PC-3 (cell line): ENCODE results near the gene NR3C1. TPM values are rescaled to one million over a fixed set of nuclear protein-coding genes. Genes with fewer than 3 reads are reported as not detected.

Source experiments
- ATAC-seq: fragments of 200-7000 bp; cut with Tn5 transposase; 2 replicates; pipeline ENCODE4 v1.9.1; 2020; ENCODE audit warnings: mild to moderate bottlenecking, moderate library complexity
- BruUV-seq: library from RNA; stranded (reverse); fragments of 400-500 nt; replicated peaks from 2 replicates; lab custom pipeline; 2021; lab: Mats Ljungman, UMichigan
- CTCF ChIA-PET: fragments of 300-600 bp; sonication (Branson Sonifier 250); formaldehyde crosslinking; loops from one replicate; lab custom pipeline; 2022; ENCODE audit warnings: antibody characterized with exemption; lab: Charles Lee
- POLR2A ChIA-PET: fragments of 300-600 bp; sonication (Branson Sonifier 250); formaldehyde crosslinking; loops from one replicate; lab custom pipeline; 2022; ENCODE audit warnings: antibody characterized with exemption; ENCODE audit not compliant: unreplicated experiment; lab: Charles Lee
- DNase-seq: peaks from one replicate; pipeline ENCODE4 v3.0.0-alpha.2; 2015
- H2AFZ ChIP-seq: fragments of 300-600 bp; sonication (generic); 2 replicates; pipeline ENCODE4 v1.6.0; 2016; ENCODE audit warnings: antibody characterized with exemption, low read length
- H3F3A ChIP-seq: fragments of 300-600 bp; sonication (generic); one replicate; pipeline ENCODE4 v1.6.0; 2017; ENCODE audit warnings: antibody characterized with exemption, low read length, control low read depth, mild to moderate bottlenecking; ENCODE audit not compliant: unreplicated experiment
- H3K27ac ChIP-seq: fragments of 300-600 bp; sonication (generic); 2 replicates; pipeline ENCODE4 v1.5.1; 2016; ENCODE audit warnings: mild to moderate bottlenecking, low read length
- H3K27me3 ChIP-seq: fragments of 300-600 bp; sonication (generic); 2 replicates; pipeline ENCODE4 v1.6.1; 2016; ENCODE audit warnings: low read length, mixed read lengths
- H3K36me3 ChIP-seq: fragments of 300-600 bp; sonication (generic); 2 replicates; pipeline ENCODE4 v1.6.1; 2016; ENCODE audit warnings: low read depth, mixed run types, low read length, mixed read lengths
- H3K4me1 ChIP-seq: fragments of 300-600 bp; sonication (generic); 2 replicates; pipeline ENCODE4 v1.5.1; 2016; ENCODE audit warnings: low read length; ENCODE audit not compliant: insufficient read depth
- H3K4me2 ChIP-seq: fragments of 300-600 bp; sonication (generic); 2 replicates; pipeline ENCODE4 v1.6.0; 2016; ENCODE audit warnings: low read length
- H3K4me3 ChIP-seq: fragments of 300-600 bp; sonication (generic); 2 replicates; pipeline ENCODE4 v1.5.1; 2016; ENCODE audit warnings: mild to moderate bottlenecking, low read length, mixed read lengths
- H3K79me2 ChIP-seq: fragments of 300-600 bp; sonication (generic); 2 replicates; pipeline ENCODE4 v1.6.1; 2017; ENCODE audit warnings: low read length, mixed read lengths
- H3K9ac ChIP-seq: fragments of 300-600 bp; sonication (generic); 2 replicates; pipeline ENCODE4 v1.6.0; 2016; ENCODE audit warnings: mild to moderate bottlenecking, low read length
- H3K9me2 ChIP-seq: fragments of 300-600 bp; sonication (generic); replicated peaks from 2 replicates; pipeline ENCODE4 v1.6.1; 2016; ENCODE audit warnings: mixed run types, low read length, mixed read lengths
- H3K9me3 ChIP-seq: fragments of 300-600 bp; sonication (generic); 2 replicates; pipeline ENCODE4 v1.6.1; 2016; ENCODE audit warnings: low read length, mixed read lengths
- H4K20me1 ChIP-seq: fragments of 300-600 bp; sonication (generic); 2 replicates; pipeline ENCODE4 v1.6.1; 2016; ENCODE audit warnings: low read length, mixed read lengths
- CTCF ChIP-seq: fragments of 300-600 bp; sonication (generic); conservative IDR thresholded peaks from 2 replicates; pipeline ENCODE4 v1.5.1; 2017; ENCODE audit warnings: antibody characterized with exemption, low read depth, mild to moderate bottlenecking, low read length
- EZH2 ChIP-seq: fragments of 300-600 bp; sonication (generic); IDR thresholded peaks from one replicate; pipeline ENCODE4 v1.6.1; 2017; ENCODE audit warnings: antibody characterized with exemption, mild to moderate bottlenecking, low read length; ENCODE audit not compliant: unreplicated experiment
- EZH2phosphoT487 ChIP-seq: fragments of 300-600 bp; sonication (generic); IDR thresholded peaks from 2 replicates; pipeline ENCODE4 v1.6.1; 2018; ENCODE audit warnings: mild to moderate bottlenecking, antibody characterized with exemption, low read length, borderline replicate concordance
- intact Hi-C: fragments of 100-400 bp; cut with micrococcal nuclease; formaldehyde crosslinking; loops from 2 replicates; pipeline ENCODE4 v1.9.0; 2023
- total RNA-seq: library from RNA; depleted of rRNA; stranded (reverse); fragments of >200 nt; gene quantifications from 2 replicates; pipeline ENCODE4 v1.2.3, GENCODE V29; 2014

NR3C1 gene
- total RNA-seq, 1 experiment from 2014 or later: 13.0 TPM

- Histone ChIP-seq H3K79me2 (peaks cover 98% of the 10 kb centered on the region), H3K4me3 (peak overlapping the region; percentile 92), H4K20me1 (peaks cover 82% of the 10 kb centered on the region), H3K9me3 (no peaks in the 10 kb centered on the region), H3K27ac (no peak overlapping the region), H3K36me3 (peaks cover 11% of the 10 kb centered on the region), H2AFZ (no peak overlapping the region), H3K4me1 (peaks cover 72% of the 10 kb centered on the region), H3K4me2 (peak overlapping the region; percentile 98), H3K9ac (peak overlapping the region; percentile 13; the same call in 1 of the 2 replicates), H3K27me3 (no peaks in the 10 kb centered on the region), H3F3A (no peaks in the 10 kb centered on the region), H3K9me2 (no peaks in the 10 kb centered on the region)
- ChIA-PET POLR2A (no interaction called here), CTCF (no interaction called here)
- TF ChIP-seq EZH2phosphoT487 (no peak), CTCF (no peak), EZH2 (no peak)
- BruUV-seq: no TSS peak
- DNase-seq (peak; percentile 19), ATAC-seq (no peak)
- intact Hi-C loops: loop anchor here (10.0 kb wide), 1 partner anchor 294 kb away; no protein-coding TSS in a partner anchor
Observed at GRCh38 chr5:143398451-143399237, 4.8 kb downstream of the NR3C1 start.

- peak overlapping the region; percentile 98 for H3K4me2 ChIP-seq
- H3F3A ChIP-seq: no peaks in the 10 kb centered on the region
- no peak overlapping the region for H3K27ac ChIP-seq
- ChIA-PET POLR2A (no interaction called here), CTCF (no interaction called here)
- peaks cover 89% of the 10 kb centered on the region for H4K20me1 ChIP-seq
- intact Hi-C loops: loop anchor here (10.0 kb wide), 1 partner anchor 293 kb away; no protein-coding TSS in a partner anchor
- H3K79me2 ChIP-seq: peaks cover 100% of the 10 kb centered on the region
- no TSS peak for BruUV-seq
- no peaks in the 10 kb centered on the region for H3K9me2 ChIP-seq
- no peak for DNase-seq
- TF ChIP-seq EZH2: no peak
- TF ChIP-seq EZH2phosphoT487: no peak
- no peak for TF ChIP-seq CTCF
- H3K9ac ChIP-seq: peak overlapping the region; percentile 13; the same call in 1 of the 2 replicates
- H3K36me3 ChIP-seq: peaks cover 11% of the 10 kb centered on the region
- H3K9me3 ChIP-seq: no peaks in the 10 kb centered on the region
- H3K27me3 ChIP-seq: no peaks in the 10 kb centered on the region
- H3K4me3 ChIP-seq: peak overlapping the region; percentile 92
- ATAC-seq: no peak
- peaks cover 72% of the 10 kb centered on the region for H3K4me1 ChIP-seq
- no peak overlapping the region for H2AFZ ChIP-seq
Observed at GRCh38 chr5:143398053-143398355, 5.5 kb downstream of the NR3C1 start.
